Epidermal melanocyte (primary cell): ENCODE measurements around the gene GORAB.

ENCODE experiments used
- DNase-seq: peaks from one replicate; pipeline ENCODE4 v3.0.0; 2011; ENCODE audit warnings: low spot score; ENCODE audit not compliant: insufficient read length

GORAB gene

DNA sequence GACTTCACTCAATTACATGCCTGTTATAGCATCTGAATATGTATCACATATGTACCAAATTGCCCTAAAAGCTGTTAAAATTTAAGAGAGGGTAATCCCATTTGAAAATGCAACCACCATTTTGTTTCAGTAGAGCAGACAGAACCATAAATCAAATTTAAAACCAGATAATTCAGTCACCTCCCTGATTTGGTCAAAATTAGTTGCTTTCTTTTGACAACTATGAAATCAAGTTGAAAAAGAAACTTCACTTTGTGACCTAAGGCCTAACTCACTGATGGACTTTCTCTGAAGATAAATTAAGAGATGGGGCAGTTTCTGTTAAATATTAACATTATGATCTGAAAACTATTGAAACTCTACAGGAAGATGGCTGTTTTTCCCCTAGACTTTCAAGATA lies 6.7 kb downstream of the GORAB start:
- DNase-seq: no peak

DNA sequence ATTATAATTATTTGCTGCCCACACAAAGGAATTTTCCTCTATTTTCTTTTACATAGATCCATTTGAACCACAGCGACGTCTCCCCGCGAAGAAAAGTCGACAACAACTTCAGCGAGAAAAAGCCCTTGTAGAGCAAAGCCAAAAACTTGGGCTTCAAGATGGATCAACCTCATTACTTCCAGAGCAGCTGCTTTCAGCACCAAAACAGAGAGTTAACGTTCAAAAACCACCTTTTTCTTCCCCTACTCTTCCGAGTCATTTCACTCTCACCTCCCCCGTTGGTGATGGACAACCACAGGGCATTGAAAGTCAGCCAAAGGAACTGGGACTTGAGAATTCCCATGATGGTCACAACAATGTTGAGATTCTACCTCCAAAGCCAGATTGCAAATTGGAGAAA lies 7.2 kb downstream of the GORAB start:
- no peak for DNase-seq

DNA sequence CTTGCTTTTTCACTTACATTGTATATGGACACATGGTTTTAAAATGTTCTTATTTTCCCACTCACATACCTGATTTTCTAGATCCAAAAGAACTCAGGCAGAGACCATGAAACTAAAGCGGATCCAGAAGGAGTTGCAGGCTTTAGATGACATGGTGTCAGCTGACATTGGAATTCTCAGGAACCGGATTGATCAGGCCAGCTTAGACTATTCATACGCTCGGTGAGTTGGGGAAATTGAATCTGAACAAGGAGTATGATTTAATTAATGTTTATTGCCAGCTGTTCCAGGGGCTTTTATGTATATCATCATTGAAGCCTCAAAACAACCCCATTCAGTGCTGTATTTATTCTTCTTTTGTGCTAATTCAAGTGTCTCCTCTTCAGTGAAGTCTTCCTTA lies 12.7 kb downstream of the GORAB start:
- no peak for DNase-seq

DNA sequence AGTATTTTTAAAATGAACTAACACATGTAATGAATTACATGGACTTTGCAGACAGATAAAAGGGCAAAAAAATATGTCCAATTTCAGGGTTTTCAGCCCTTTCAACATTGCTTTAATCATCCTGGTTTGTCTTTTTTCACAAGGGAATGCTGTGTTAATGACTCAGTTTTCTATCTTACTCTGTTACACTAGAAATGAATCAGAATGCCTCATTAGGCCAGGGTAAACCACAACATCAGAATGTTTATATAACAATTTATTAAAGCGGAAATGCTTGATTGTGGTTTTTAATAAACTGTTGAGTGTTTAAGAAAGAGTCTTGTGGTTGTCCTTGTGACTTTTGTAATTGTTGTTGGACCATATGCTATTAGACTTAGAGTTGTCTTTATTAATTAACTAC lies 13.5 kb downstream of the GORAB start:
- peak; percentile 21 for DNase-seq

DNA sequence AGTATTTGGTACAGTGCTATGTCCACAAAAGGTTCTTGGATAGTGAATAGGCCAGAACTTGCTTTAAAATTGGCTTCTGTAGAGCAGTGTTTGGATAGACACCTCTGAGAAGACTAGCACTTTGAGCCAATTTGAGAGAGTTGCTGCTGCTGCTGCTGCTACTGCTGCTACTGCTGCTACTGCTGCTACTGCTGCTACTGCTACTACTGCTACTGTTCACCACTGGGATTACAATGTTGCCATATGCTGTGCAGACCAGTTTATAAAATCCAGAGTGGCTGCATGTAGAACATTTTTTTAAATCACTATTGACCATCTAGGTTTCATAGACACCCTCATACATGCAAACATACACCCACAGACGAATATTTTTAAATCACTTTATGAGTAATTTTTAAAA lies 15.3 kb downstream of the GORAB start:
- DNase-seq: no peak

DNA sequence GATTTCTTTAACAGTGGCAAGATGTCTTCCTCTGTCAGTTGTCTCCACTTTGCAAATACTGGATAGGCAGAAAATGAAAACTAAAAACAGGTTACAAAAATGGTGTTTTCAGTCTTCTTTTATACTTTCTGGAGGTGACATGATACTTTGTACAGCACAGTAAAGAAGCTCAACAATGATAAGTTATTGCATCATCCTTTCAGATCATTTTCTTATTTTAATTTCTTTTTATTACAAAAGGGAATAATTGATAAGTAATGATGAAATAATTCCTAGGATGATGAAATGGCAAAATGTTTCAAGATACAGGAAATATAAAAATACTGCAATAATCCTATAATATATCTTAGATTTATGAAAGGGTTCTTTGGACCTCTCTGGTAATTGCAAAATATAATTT lies 16.5 kb downstream of the GORAB start:
- DNase-seq: no peak

DNA sequence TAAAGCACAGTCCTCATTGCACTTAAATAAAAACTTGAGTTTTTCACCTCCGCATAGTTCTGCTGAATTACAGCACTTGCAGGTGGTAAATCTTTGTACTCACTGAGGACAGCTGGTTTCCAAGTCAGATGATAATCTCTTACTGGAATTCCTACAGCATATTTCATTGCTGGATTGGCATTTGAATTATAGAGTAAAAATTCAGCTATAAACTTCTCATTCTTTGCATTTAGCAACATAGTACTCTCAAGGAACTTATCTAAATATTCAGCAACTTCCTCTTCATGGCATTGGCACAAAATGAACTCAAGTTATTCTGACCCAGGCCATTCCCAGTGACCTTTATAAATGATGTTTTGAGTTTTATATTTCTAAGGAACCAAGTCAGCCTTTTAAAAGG lies 23.4 kb downstream of the GORAB start:
- DNase-seq: no peak

DNA sequence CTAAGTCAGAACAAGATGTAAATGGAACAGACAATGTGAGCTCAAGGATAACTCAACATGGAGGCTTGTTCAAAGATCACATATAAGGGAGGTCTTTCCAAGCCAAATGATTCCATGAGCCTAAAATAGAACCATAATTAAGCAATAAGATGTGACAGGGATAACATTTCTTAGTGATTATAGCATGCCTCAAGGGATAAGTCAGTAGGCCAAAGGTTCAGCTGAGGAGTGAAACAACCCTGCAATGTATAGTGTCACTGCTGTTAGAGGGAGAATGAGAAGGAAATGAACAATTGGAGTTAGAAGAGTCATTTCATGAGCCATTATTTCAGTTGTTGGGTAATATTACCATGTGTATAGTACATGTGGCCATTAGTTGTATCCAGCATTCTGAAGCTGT lies 25.0 kb downstream of the GORAB start:
- no peak for DNase-seq

DNA sequence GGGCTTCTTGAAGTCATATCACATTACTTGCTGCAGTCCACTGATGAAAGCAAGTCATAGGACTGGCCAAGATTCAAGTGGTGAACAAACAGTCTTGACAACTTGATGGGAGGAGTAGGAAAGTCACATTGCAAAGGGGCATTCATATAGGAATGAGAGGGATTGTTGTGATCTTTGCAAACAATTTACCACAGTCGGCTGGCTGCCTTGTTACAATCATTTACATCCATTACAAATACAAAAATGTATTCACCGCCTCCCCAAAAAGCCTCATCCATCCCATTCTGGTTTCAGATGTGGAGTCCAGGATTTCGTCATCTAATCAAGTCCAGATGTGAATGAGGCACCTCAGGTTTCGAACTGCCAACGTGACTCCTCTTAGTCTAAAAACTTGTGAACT lies 26.8 kb downstream of the GORAB start:
- no peak for DNase-seq

DNA sequence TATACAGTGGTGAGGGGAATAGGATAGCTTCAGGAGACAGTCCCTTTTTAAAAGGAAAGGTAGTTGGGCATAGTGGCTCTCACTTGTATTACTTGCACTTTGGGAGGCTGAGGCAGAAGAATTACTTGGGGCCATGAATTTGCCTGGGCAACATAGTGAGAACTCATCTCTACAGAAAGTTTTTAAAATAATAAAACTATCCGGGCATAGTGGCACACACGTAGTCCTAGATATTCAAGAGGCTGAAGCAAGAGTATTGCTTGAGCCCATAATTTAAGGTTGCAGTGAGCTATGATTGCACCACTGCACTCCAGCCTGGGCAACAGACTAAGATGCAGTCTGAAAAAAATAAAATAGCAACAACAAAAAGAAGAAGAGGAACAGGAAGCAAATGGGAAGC lies 27.2 kb downstream of the GORAB start:
- no peak for DNase-seq

DNA sequence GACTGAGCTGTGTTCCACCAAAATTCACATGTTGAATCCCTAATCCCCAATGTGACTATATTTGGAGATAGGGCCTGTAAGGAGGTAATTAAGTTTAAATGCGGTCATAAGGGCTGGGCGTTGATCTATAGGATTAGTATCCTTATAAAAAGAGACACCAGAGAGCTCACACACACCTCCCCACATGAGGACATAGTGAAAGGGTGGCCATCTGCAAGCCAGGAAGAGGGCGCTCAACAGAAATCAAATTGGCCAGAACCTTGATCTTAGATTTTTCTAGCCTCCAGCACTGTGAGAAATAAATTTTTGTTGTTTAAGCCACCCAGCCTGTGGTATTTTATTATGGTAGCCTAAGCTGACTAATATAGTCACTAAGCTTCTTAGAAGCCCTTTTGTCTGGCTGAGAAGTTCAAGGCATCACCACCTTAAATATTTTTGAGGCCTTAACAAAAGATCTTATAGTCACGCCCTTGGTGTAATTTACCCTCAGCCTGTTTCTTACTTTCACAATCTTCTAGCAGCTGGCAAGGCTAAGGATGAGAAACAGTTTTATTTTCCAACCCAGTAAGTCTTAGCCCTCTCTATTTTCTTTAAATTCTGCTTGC lies 28.8 kb downstream of the GORAB start:
- no peak for DNase-seq

DNA sequence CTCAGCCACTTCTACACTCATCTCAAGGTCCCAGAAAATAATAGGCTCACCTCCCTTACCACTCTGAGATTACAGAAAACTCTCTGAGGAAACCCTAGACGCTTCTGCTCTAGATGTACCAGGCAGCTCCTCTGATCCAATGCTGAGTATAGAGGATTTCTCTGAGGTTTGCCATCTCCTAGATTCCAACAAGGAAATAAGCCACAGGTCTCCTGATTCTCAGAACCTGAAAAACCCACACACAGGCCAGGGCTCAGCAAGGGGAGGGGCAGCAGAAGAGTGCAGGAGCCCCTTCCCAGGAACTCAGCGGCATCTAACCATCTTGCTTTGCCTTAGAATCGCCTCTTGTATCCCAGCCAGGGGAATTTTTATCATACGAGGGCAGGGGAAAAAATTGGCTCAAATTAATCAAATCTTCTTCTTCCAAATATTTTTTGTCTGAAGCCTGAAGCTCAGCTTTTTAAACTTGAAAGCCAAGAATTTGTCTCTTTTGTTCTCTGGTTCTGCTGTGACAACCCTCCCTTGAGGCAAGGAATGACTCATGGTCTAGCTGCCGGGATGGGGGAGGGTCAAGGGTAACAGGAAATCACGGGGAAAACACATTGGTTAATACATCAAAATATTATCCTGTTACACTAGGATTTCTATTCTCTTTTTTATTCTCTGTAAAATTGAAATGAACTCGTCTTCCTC lies 30.8 kb downstream of the GORAB start:
- peak; percentile 56 for DNase-seq

DNA sequence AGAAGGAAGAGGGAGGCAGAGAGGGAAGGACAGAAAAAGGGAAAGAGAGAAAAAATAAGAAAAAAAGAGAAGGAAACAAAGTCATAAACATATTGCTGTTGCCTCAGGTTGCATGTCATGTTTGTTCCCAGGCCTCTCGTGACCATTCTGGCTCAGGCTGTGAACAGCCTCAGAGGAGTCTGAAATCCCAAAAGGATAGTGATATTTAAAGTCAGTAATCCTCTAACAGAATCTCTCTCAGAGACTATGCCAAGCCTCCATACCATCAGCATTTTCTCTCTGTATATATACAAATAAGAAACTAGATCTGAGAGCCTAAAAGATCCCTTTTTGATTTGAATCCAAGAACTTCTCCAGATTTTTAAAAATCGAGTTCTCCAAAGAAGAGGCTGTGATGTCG lies 35.2 kb downstream of the GORAB start:
- DNase-seq: no peak

DNA sequence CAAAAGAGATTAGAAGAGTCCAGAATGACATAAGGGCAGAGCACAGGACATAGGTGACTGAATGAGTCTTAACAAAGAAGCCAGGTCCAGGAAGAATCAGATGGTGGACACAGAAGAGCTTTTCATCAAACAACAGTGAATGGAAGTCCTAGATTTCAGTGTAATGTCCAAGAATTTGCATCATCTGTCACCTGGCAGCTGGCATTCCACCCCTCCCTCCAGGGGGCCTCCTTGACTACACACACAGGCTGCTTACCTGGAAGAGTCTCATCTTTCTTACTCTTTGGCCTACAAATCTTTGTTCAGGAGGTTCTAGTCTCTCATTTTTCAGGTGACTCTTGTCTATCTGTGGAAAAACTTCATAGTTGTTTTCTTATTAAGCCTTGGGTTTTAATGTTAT lies 36.2 kb downstream of the GORAB start:
- DNase-seq: no peak

DNA sequence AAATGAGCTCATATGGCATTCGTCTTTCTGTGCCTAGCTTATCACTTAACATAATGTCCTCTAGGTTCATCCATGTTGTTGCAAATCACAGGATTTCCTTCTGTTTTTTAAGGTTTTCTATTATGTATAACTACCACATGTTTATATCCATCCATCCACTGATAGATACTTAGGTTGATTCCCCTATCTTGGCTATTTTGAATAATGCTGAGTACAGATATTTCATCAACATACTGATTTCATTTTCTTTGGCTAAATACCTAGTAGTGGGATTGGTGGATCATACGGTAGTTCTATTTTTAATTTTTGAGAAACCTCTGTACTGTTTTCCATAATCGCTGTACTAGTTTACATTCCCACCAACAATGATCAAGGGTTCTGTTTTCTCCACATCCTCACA lies 45.0 kb downstream of the GORAB start:
- no peak for DNase-seq

DNA sequence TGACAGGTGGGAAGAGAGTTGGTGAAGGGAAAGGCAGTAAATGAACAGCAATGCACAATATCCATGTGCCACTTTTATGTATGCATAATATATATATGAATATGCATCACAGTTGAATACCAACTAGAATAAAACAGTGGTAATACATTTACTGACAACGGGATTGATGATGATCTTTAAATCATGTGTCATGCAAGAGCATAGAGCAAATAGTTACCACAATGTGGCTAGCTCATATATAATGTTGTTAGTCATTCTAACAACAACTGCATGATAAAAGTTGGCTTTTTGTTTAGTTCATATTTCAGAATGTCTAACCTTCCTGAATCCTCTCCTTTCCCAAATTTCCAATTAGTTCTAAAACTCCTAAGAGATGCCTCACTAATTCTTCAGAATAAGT lies 46.4 kb downstream of the GORAB start:
- DNase-seq: no peak

DNA sequence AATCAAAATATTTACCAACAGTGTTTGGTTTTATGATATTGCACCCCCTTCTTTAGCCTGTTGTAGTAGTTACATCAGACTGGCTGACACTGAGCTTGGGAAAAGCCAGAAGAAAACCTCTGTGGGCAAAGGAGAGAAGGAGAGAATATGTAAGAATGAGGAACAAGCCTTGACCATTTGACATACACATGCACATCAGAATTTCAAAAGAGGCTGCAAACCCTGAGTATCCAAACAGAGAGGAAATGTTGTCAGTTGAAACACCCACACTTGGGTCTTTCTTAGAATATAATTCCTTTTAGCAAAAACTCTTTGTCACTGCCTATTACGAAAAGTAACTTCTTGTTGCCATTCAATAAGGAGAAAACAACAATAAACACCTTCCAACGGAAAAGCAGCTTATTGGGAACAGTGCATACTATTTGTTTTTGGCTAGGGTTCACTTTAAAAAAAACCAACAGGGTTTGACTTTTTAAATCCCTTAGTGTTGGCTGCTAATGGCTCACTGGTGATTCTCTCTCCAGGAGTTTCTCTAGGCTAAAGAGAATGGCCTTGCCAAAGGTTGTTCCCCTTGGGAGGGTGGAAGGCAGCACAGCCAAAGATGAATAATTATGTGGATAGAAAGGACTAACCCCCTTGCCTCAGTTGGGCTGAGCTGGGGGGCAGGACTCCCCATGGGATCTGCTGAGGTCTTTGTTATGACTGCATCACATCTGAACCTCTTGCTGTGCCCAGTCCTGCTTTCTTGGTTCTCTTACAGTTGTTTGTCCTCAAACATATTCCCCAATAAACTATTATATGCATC lies 48.9 kb downstream of the GORAB start:
- no peak for DNase-seq

DNA sequence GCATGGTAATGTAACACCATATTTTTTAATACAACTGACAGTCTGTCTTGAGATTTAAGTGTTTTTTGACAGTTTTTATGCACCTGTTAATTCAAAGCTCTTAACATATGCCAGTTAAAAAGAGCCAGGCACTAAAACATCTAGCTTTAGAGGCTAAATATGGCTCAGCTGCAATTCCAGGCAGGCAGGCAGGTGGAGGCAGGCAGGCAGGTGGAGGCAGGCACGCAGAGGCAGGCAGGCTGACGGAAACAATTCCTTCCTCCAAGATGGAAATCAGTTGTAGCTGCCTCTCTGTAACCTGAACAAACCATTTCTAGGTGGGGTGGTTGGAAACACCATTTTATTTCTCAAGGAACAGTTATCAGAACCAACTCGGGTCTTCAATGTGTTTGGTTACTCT lies 51.2 kb downstream of the GORAB start:
- DNase-seq: no peak

DNA sequence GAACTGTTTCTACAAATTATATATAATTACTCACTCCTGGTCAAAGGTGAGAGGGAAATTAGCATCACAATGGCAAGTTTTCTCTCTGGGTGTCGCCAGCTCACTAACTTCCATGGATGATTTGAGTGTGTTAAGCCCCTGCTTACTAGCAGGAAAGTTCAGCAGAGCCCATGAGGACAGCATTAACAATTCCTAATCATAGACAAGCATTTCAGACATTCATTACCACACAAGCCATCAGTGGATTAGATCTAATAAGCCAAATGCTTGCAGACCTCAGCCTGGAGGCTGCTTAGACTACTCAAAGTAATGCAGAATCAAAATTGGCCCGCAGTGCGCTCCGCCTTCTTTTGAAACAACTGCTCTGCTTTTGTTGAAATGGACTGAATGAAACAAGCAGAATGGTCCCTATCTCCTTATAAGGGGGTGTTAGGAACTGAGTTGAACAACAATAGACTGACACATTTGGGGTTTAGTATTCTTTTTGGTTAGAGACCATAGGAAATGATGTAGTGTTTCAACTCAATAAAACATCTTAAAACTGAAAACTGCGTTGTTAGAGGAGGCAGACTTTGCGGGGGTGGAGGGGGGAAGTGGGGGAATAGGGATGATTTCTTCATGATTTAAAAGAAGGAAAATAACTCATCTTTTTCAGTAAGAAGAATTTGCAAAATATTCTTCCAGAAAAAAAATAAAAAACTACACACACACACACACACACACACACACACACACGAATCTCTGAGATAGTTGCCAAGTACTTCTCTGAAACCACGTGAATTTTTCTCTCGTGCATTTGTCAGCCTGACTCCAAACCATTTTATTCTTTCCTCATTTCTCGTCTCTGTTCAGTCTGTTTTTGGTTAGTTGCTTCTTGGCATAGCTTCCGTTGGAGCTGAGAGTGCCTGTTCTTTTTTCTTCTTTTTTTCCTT lies 54.6 kb downstream of the GORAB start:
- no peak for DNase-seq

DNA sequence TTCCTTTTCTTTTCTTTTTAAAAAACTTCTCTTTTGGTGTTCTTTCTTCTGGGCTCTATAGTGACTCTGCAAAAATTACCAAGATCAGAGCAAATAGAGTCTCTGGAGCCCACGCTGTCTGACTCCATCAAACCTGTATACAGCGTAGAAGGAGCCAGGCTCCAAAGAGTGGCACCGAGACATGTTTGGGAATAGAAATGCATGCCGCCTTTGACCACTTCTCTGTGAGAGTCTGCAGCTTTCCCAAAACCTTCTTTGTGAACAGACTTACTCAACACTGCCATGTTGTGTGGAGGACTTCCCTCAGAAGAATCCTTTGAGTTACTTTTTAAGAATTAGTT lies 55.3 kb downstream of the GORAB start:
- DNase-seq: no peak

DNA sequence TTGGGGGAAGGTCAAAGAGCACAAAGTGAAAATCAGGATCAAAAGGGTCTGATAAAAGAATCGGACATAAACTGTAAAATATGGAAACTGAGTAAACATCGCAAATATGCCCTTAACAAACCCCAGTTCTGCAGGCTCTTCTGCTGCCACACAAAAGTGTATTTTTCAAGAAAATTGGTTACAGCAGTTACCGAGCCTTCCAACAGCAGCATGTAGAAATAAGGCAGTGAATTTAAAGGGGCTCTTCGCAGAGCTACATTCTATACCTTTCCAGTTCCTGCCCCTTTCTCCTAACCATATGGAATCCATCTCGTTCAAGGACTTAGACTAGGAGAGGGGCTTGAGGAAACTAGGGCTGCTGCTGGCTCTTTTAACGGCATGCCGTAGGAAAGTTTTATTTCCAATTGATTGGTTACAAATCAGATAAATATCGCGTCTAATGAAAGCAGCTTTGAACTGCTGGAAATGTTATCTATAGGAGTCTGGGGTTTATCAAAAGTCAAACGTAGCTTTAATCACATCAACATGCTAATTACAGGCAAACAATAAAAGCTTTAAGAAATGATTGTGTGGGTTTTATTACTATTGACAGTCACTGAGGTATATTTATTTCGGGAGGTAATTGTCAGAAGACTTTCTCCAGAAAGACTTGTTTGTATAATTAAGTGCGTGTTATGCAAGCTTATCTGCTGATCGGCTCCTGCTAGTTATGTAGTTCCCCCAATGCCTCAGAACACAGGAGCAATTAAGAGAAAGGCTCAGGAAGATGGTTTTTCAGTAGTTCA lies 59.1 kb downstream of the GORAB start:
- no peak for DNase-seq
